Measurements from ENCODE around the gene ASF1B.
A peak's percentile ranks its signal among the peaks of the same experiment; 100 is the strongest.
"Not testable (repeated sequence)": the region's sequence is repeated elsewhere in the genome, so short reads cannot be mapped to it uniquely, and the experiment has no call there.

The ASF1B gene

DNA sequence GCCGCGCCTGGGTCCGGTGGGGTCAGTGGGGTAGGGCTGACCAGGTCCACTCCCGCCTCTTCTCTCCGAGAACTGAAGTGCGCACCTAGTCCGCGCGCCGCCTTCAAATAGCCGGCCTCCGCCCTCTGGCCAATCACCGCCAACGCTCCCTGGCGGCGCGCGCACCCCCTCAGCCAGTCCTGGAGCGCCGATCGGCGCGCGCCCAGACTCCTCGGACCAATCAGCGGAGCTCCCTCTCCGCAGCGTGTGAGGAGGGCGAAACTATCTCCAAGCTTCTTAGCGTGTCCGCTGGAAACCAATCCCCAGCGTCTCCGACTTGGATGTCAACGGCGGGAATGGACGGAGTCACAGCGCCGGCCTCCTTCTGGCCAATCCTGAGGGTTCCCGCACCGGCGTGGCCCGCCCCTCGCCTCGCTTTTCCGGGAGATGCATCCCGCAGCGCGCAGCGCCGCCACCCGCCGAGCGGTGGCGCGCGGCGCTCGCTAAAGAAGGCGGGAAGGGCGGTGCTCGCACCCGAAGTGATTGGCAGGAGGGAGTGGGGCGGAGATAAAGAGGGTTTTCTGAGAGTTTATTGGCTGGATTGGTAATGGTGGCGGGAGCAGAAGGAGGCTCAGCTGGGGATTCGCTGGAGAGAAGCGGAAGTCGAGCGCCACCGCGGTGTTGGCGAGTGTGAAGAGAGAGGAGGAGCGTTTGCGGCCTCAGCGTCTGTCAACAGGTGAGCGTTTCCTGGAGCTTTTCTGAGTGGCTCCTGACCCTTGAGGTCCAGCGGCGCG, at the start of gene ASF1B:
Gene ASF1B, minus strand, starts transcription at position 81 of the 773 bp plus-strand sequence. CDS start 133 bp downstream, outside the sequence.
- DNase-seq (ENCODE audit: low read depth), result peak; percentile 98

DNA sequence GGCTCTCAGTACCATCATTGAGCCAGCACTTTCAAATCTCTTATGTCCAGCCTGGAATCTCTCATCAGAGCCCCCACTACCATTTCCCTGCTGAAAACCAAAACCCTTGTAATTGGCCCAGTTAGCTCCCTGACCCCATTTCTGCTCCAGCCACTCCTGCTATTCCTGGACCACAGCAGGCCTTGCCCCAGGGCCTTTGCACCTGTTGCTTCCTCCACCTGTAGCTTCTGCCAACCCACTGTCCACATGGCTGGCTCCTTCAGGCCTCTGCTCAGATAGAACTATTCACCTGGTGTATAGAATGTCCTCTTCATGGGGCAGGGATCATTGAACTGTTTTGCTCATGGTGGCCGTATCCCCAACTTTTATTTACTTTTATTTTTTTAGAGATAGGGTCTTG, 49.3 kb upstream of the ASF1B start:
- DNase-seq (ENCODE audit: low read depth), result not testable (repeated sequence)

DNA sequence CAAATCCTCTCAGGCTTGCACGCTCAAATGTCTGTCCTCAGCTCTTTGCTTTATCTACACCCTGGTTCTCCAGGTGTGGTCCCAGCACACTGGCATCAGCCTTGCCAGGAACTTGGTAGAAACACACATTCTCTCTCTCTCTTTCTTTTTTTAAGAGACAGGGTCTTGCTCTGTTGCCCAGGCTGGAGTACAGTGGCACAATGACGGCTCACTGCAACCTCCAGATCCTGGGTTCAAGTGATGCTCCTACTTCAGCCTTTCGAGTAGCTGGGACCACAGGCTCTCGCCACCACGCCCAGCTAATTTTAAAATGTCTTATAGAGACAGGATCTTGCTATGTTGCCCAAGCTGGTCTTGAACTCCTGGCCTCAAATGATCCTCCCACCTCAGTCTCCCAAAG, 48.8 kb upstream of the ASF1B start:
- no peak for DNase-seq (ENCODE audit: low read depth)

DNA sequence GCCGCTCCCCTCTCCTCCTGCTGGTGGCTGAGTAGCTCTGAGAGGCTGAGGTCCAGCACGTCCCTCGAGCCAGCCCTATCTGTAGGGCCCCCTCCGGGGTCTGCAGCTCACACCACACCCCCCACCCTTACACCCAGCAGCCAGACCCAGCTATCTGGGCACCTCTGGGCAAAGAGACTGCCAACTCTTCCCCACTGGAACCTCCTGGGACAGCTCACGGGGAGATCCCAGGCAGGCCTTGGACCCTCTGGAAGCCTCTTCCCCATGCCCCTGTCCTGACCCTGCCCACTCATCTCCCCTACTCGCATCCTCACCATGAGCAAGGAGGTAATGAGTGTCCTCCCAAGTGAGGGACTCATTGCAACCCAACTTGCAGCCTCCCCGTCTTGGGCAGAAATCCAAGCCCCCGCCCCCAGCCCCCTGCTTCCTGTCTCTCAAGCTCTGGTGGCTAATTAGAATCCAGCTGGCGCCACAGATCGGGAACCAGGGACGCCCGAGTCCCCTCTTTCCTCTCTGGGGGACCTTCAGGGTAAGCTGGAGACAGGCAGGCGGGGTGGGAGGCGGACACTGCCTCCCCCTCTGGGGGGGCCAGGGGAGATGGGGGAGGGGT, 47.5 kb upstream of the ASF1B start:
- no peak for DNase-seq (ENCODE audit: low read depth)

DNA sequence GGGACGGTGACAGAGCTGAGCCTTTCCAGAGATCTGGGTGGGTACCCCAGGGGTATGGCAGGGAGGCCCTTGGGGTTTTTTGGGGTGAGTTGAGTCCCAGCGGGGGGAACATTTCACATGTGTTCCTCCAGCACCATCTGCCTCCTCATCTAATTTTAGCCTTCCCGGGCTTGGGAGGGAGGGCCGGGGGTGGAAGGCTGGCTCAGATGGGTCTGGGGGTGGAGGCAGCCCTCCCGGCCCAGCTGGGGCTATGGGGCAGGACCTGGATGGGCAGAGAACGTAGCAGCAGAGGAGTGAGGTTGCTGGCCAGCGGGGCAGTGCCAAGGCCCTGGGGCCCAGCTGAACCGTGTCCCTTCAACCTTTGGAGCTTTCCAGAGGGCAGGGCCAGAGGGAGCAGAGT, 46.1 kb upstream of the ASF1B start:
- DNase-seq (ENCODE audit: low read depth), result no peak

DNA sequence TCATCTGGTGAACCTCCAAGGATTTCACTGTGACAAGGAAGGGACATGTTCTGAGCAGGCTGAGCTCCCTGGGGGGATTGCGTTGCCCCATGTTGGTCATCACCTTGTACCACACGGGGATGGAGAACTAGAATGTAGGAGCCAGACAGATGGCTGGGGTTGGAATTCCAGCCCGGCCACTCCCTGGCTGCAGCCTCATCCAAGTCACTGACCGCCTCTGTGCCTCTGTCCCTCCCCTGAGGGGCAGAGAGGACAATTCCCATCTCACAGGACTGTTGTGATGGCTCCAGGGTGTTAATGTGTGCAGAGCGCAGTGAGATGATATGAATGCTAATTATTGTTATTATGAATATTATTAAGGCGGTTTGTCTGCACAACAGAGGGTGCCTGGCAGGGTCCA, 45.5 kb upstream of the ASF1B start:
- DNase-seq (ENCODE audit: low read depth), result no peak

DNA sequence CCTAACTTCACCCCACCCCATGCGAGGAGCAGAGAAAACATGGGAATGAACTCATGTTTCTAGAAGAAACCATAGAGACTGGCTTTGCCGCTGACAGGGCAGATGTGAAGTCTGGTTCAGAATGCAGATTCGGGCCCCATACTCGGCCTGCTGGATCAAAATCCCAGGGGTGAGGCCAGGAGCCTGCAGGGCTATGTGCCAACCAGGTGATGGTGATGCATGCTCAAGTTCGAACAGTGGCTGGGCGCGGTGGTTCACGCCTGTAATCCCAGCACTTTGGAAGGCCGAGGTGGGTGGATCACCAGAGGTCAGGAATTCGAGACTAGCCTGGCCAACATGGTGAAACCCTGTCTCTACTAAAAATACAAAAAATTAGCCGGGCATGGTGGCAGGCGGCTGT, 44.8 kb upstream of the ASF1B start:
- not testable (repeated sequence) for DNase-seq (ENCODE audit: low read depth)

DNA sequence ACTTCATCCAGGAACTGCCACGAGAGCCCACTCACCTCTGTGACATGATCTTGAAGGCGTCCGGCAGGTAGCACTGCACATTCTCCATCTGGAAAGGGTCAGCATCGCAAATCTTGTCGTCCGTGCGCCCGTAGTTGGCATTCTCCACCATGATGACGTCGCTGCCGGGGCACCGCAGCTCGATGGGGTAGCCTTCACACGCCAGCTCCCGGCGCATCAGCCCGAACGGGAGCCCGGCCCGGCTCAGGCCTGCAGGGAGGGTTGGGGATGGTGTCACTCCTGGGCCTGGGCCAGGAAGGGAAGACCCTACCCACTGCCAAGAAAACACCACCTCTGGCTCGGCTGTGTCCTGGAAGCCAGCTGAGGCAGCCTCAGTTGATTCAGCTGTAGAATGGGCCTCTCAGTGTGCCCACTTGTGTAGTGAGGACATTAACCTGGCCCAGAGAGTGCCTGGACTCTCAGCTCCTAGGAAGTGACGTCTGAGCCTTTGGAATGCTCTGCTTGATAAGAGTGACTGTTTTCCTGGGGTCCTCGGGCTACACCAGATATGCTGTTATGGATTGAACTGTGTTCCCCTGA, 41.2 kb upstream of the ASF1B start:
- DNase-seq (ENCODE audit: low read depth), result no peak

DNA sequence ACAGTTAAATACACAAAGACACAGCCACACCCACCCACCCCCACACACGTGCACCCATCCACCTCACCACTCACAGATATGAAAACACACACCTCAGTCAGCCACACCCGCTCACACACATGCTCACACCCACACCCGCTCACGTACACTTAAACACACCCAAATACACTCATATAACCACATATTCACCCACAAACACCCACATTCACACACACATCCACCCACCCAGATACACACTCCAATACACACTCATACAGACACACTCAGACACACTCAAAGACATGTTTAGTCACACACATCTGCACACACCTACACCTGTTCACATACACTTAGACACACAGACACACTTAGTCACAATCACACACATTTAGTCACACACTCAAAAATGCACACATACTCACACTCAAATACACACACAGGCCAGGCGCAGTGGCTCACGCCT, 39.0 kb upstream of the ASF1B start:
- no peak for DNase-seq (ENCODE audit: low read depth)

DNA sequence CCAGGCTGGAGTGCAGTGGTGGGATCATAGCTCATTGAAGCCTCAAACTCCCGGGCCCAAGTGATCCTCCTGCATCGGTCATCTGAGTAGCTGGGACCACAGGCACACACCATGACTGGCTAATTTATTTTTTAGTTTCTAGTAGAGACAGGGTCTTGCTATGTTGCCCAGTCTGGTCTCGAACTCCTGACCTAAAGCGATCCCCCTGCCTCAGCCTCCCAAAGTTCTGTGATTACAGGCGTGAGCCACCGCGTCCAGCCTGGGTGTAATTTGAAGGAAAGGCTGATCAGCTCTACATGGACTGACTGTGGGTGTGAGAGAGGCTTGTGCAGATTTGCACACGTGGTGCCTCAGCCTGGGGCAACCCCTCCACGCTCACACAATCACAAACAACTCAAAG, 38.5 kb upstream of the ASF1B start:
- DNase-seq (ENCODE audit: low read depth), result no peak

DNA sequence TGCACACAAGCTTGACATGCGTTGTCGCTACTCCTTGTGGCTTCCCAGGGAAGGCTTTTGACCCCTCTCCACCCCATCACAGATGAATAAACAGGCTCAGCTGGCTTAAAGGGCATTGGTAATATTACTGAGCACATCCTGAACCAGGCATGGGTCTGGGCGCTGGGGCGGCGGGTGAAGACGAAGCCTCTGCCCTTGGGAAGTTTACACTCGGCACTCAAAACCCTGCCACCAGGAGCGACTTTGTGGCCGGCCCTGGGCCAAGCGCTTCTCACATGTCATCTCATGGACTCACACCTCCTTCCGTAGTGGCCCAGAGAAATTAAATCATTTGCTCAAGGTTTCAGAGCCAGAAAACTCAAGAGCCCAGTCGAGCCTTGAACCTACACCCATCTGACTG, 32.6 kb upstream of the ASF1B start:
- DNase-seq (ENCODE audit: low read depth), result no peak

DNA sequence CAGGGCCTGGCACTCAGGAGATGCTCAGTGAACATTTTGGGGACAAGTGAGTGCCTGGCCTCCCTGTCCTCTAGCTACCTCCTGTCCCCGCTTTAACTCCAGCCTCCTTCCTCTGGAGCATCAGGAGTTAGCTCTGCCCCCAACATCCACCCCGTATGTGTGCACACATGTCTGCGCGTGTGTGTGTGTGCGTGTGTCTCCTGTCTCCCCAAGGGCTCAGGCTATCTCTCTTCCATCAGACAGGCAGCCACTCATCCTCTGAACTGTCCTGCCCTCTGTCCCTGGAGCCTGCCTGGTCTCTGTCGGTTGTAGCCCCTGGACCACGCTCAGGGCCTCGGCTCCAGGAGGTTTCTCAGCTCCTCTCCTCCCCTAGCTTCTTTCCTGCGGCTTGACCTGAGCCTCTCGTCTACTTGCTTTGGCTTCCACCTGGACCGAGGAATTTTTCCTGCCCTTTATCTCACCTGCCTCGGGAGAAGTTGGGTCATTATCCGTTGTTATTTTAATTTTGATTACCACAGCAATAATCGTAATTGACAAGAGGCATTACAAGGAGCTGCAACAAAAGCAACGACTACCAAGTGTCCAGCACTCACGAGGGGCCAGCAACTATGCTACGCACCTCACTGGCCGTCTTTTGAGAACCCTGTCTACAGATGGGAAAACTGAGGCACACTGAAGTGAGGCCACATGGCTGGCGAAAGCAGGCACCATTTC, 32.0 kb upstream of the ASF1B start:
- no peak for DNase-seq (ENCODE audit: low read depth)

DNA sequence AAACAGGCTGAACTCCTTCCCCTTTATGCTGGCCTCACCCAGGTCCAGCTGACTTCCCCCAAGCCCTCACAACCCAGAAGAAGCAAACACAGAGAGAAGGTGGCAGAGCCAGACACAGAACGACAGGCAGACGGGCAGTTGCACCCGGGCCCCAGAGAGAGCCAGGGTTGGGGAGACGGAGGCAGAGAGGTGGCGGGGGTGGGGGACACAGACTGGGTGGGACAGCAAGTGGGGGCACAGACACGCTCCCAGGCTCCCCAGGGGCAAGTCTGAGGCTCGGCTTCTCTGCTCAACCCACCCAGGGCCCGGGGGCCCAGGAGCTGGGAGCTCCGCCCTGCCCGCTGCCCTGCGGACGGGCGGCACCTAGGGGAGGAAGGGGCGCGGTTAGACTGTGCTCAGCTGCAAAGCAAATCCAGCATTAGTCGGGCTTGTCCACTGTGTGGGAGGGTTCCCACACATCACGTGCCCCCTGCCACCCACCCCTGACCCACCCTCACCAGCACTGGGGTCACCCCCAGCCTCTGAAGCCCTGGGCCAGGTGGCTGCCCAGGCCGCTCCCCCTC, 31.3 kb upstream of the ASF1B start:
- no peak for DNase-seq (ENCODE audit: low read depth)

DNA sequence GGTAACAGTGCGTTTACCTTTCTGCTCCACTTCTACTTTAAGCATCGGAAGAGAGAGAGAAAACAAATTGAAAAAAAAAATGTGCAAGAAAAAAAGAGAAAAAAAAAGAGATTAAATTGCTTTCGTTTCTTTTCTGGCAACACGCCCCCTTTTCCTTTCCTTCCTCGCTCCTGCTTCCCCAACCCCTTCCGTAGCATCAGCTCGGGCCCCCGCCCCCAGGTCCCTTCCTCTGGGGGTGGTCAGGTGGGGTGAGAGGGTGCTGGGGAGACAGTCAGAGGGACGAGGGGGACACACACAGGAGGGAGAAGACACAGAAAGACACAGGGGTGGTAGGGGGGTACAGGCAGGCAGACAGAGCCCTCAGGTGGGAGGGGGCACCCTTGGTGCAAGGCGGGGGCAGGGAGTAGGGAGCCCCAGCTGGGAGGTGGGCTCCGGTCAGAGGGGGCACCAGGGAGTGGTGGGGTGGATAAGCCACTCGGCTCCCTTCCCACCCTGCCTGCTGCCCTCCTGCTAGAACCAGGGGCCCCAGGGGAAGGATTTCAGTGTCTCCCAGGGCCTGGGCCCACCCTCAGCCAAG, 30.7 kb upstream of the ASF1B start:
- no peak for DNase-seq (ENCODE audit: low read depth)

DNA sequence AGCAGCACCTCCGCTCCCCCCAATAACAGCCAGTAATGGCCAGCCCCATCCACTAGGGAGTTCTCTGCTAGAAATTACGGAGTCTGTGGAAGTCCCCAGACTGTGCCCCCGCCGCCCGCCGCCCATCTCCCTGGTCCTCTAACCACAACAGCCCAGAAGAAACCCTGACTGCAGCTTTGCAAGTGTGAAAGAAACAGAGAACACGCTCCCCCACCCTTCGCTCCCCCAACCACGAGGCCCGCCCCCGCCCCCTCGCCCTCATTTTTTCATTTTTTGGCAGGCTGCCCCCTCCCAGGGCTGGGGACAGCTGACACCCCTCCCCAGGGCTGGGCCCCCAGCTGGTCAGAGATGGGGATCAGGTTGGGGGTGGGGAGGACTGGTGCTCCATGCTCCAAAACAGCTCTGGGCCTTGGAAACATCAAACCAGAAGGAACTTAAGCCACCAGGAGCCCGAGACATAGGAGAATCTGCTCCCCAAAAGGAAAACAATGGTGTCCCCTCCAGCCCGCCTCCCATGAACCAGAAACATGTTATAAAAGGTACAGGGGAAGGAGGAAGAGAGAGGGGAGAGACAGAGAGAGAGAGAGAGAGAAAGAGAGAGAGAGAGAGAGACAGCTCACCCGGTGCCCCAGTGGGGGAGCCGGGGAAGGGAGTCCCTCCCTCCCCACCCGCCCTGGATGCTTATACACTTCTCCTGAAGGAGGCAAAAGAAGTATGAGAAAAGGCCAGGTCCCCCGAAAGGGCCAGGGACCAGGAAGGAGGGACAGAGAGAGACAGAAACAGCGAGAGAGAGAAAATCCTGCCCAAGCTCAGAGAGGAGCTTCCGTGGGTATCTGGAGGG, 29.8 kb upstream of the ASF1B start:
- DNase-seq (ENCODE audit: low read depth), result no peak

DNA sequence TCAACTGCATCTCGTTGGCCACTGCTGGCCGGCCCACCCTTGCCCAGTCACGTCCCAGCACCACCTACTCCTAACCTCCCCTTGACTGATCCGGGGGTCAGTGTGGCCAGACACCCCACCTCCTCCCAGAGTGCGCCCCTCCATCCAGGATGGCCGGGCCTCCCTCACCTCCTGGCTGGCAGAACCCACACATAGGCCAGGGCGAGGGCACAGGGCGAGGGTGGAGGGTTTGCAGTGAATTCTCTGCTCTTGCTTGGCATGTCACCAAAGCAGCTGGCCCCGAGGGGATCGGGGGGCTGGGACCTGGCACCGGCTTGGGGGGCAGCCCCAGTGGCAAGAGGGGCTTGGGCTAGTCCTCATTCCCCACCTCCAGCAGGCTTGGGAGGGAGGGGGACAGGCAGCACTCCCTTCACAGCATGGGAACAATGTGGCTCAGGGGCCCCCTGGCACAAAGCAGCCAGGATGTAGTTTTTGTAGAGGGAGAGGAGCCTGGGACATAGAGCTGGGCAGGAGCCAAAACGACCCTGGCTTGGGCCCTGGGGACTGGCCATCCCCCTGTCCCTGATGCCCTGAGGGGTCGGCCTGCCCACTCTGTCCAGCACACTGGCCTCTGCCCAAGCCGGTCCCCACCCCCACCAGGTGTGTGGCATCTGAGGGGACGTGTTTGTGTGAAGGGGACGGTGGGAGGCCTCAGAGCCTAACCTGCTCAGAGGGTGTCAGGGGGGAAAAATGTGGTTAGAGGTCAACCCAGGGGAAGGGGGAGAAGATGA, 28.5 kb upstream of the ASF1B start:
- no peak for DNase-seq (ENCODE audit: low read depth)

DNA sequence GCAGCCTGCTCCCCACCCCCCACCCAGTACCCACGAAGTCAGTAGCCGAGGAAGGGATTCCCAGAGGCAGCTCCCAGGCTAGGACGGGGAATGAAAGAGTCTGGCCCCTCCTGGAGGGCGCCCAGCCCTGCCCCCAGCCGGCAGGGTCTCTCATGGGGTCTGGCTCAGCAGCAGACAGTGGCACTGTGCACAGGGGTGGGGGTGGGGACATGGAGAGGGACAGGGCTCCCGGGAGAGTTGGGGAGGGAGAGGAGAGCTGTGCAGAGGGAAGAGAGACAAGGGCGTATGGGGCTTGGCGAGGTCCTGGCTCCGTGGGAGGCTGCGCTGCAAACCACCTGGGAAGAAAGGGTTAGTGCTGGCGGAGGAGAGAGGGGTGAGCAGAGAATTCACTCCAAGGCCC, 27.7 kb upstream of the ASF1B start:
- DNase-seq (ENCODE audit: low read depth), result no peak

DNA sequence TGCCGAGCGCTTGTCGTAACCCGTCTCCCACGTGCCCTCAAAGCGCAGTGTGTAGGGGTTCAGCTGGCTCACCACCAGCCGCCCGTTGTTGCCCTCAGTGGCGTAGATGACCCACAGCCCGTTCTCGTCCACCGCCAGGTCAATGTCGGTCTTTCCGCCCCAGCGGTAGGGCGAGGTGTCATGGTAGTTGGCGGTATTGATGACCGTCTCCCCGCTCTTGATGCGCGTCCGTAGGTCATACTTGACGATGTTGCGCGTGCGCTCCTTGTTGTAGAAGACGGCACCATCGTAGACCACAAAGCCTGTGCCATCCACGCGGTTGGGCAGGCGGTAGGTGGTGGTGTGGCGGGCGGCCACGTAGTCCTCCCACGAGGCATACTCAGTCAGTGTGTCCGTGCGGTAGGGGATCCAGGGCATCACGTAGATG, 26.5 kb upstream of the ASF1B start:
- DNase-seq (ENCODE audit: low read depth), result no peak

DNA sequence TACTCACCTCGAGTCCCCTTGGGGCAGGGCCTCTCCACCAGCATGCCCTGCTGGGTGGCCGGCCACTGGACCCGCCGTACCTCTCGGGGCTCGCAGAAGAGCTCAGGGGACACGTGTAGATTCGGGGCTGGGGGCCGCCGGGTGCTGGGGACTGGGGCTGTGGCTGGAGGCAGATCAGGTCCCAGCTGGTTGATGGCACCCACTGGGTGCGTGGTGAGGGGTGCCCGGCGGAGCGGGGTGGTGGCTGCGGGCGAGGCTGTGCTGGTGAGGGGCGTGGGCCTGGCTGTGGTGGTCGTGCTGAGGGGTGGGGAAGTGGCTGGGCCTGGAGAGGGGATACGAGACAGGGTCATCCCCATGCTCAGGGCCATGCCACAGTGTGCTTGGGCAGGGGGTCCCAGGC, 24.9 kb upstream of the ASF1B start:
- DNase-seq (ENCODE audit: low read depth), result no peak

DNA sequence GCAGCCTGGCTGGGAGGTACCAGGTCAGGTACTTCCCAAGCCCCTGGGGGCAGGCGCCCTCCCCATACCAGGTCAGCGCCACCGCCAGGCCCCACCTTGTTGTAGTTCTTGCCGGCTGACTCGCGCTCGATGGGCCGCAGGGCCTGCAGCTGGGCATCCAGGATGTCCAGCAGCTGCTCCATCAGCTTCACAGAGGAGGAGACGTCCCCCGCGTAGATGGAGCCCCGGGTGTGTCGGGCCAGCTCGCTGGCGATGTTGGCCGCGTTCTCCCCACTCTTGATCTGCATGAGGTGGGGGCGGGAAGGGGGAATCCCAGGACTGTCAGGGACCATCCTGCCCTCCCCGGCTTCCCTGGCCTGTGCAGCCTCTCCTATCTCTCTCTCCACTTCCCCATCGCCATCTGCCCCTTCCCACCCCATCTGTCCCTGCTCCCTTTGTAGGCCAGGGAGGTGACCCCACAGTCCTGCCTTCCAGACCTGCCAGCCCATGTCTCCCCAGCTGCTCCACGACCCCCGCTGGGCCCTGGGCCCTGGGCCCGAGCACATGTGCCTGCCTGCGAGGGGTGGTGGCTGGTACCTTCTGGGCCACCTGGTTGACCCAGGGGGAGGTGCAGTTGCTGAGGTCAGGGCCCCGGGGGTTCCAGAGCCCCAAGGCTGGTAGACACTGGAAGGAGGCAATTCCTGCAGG, 23.8 kb upstream of the ASF1B start:
- DNase-seq (ENCODE audit: low read depth), result no peak
